Stimulated activated naive CD8-positive, alpha-beta T cell treated with anti-CD3 and anti-CD28 coated beads, Interleukin-15, Interleukin-2, amounts not matched to agents 100 U/mL and 50 U/mL, for 24 hours (primary cell): ENCODE results near the gene ZNF530.

Experiments
- ATAC-seq: fragments of 150-1000 bp; cut with Tn5 transposase; one replicate; pipeline ENCODE4 v1.10.0; 2021
- DNase-seq: peaks from one replicate; pipeline ENCODE4 v3.0.0; 2021

Gene ZNF530

GRCh38 chr19:57615346-57615745 is 15.7 kb downstream of the ZNF530 start:
- ATAC-seq (no peak), DNase-seq (no peak)

- ATAC-seq (no peak), DNase-seq (no peak)
These were observed 21.1 kb downstream of the ZNF530 start for GRCh38 chr19:57620673-57621348.

- no peak for DNase-seq
- no peak for ATAC-seq
These were observed 23.4 kb downstream of the ZNF530 start for GRCh38 chr19:57623091-57623490.

- DNase-seq = peak; percentile 83
- ATAC-seq = peak; percentile 100
These were observed 33.5 kb downstream of the ZNF530 start, which contains the start of gene ZNF211 for GRCh38 chr19:57632987-57633831. Gene ZNF211, plus strand, starts transcription at chr19:57633168. Its CDS starts 179 bp downstream, at chr19:57633347.

GRCh38 chr19:57633832-57634131 is 34.1 kb downstream of the ZNF530 start:
- DNase-seq (no peak), ATAC-seq (no peak)

- DNase-seq = no peak
- no peak for ATAC-seq
These were observed 37.7 kb downstream of the ZNF530 start for GRCh38 chr19:57637379-57637778.

- ATAC-seq = no peak
- no peak for DNase-seq
These were observed 42.1 kb downstream of the ZNF530 start for GRCh38 chr19:57641715-57642234.

GRCh38 chr19:57642396-57643046 is 42.8 kb downstream of the ZNF530 start:
- ATAC-seq = no peak
- no peak for DNase-seq

- ATAC-seq = no peak
- no peak for DNase-seq
These were observed 44.0 kb downstream of the ZNF530 start for GRCh38 chr19:57643734-57644133.

- DNase-seq (no peak), ATAC-seq (no peak)
These were observed 48.8 kb downstream of the ZNF530 start for GRCh38 chr19:57648331-57649003.

GRCh38 chr19:57651654-57651996 is 51.9 kb downstream of the ZNF530 start:
- DNase-seq = no peak

GRCh38 chr19:57653689-57654088 is 54.0 kb downstream of the ZNF530 start:
- DNase-seq (no peak), ATAC-seq (no peak)

More at GRCh38 chr19:57651654-57651996, 51.9 kb downstream of the ZNF530 start:
- ATAC-seq = no peak

GRCh38 chr19:57655443-57655842 is 55.8 kb downstream of the ZNF530 start:
- ATAC-seq (no peak), DNase-seq (no peak)

GRCh38 chr19:57656346-57656745 is 56.7 kb downstream of the ZNF530 start:
- DNase-seq (no peak), ATAC-seq (no peak)
